Gastrocnemius medialis (tissue), 4 donors: ENCODE data around the gene FKTN.

ENCODE experiments used
- POLR2A ChIP-seq, 2 donors: fragments of 450-650 bp; IDR thresholded peaks; one replicate each; pipeline ENCODE4 v1.6.1; 2017; ENCODE audit warnings: antibody characterized with exemption in 2 of 2, mild to moderate bottlenecking in 2 of 2, moderate library complexity in 2 of 2
- TF ChIP-seq, protein P1 (sequence below), 5 experiments: fragments of 450-650 bp in 3 of 5; fragments of 200-600 bp in 2 of 5; sonication (generic) in 2 of 5; IDR thresholded peaks in 4 of 5; conservative IDR thresholded peaks in 1 of 5; 1 replicate in 4 of 5; 2 replicates in 1 of 5; pipeline ENCODE4 v1.5.1; 2016 to 2019; ENCODE audit warnings: antibody characterized with exemption in 5 of 5, mild to moderate bottlenecking in 3 of 5, moderate library complexity in 3 of 5

DNA sequence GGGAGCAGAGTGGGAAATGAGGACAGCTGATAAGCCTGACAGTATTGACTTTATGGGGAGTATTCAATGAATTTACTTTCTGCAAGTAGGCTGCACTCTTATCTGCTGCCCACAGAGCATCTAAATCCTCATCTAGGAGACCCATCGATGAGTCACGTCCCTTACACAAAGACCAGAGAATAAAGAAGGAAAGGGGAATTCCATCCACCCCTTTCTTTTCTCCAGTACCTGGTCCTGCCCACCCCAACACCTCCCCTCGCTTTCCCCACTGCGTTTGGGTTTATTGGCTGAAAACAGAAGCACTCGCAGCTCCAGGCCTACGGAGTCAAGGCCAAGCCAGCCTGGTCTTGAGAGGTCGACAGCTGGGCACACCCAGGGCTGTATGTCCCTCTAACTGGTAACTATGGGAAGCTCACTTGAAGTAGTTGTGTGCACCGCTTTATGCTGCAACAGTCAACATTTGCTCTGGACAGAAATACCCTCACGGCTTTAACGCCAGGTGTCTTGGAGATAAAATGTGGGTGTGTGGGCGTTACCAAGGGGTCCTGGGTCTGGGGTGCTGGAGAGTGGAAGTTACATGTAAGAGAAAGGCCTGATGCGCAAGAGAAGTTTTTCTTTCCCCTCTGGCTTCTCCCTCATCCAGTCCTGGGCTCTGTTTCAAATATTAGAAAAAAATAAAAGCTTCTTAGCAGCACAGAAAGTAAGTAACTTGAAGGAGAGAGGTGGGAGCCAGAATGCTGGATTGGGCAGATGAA is 89.8 kb downstream of the FKTN start:
- TF ChIP-seq POLR2A (IDR thresholded peaks at IDR 0.05) = no peak
- TF ChIP-seq, protein P1, sequence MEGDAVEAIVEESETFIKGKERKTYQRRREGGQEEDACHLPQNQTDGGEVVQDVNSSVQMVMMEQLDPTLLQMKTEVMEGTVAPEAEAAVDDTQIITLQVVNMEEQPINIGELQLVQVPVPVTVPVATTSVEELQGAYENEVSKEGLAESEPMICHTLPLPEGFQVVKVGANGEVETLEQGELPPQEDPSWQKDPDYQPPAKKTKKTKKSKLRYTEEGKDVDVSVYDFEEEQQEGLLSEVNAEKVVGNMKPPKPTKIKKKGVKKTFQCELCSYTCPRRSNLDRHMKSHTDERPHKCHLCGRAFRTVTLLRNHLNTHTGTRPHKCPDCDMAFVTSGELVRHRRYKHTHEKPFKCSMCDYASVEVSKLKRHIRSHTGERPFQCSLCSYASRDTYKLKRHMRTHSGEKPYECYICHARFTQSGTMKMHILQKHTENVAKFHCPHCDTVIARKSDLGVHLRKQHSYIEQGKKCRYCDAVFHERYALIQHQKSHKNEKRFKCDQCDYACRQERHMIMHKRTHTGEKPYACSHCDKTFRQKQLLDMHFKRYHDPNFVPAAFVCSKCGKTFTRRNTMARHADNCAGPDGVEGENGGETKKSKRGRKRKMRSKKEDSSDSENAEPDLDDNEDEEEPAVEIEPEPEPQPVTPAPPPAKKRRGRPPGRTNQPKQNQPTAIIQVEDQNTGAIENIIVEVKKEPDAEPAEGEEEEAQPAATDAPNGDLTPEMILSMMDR (IDR thresholded peaks at IDR 0.05 in 4 of 5, conservative IDR thresholded peaks at IDR 0.05 in 1 of 5) = no peak
